Measurements from ENCODE around the gene WDR20. TPM values are rescaled to one million over a fixed set of nuclear protein-coding genes. Genes with fewer than 3 reads are reported as not detected.

WDR20 gene
- total RNA-seq, 2 experiments from 2014 or later = 40.1 to 41.2 TPM

DNA sequence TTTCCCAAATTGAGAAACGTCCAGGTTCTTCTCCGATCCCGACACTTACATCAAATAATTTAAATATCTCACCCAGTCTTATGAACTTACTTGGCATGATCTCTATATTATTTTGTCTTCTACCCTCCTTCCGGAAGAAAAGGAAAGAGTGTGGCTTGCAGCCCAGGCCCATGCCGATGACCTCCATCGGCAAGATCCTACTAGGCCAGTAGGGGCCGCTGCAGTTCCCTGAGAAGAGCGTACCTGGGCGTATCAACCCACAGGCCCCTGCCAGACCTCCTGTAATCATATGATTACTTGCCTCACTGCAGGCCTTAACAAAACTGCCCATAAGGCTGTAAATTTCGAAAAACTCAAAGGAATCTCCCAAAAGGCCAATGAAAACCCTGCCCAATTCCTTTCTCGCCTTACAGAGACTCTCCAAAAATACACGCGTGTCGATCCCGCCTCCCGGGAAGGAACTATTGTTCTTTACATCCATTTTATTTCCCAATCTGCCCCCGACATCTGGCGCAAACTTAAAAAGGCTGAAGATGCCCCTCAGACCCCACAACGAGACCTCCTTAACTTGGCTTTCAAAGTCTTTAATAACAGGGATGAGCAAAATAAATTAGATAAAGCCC, 95.7 kb downstream of the WDR20 start:
- Histone ChIP-seq H3K27ac (ENCODE audit: low read depth in 1 of 2, low read length in 2 of 2) (no peak overlapping the region), H3K4me3 (ENCODE audit: low read length) (no peak overlapping the region), H3K4me1 (ENCODE audit: insufficient read depth, low read length) (peaks cover 6% of the 10 kb centered on the region), H3K9me3 (ENCODE audit: control insufficient read depth in 1 of 2, insufficient read depth in 1 of 2, low read length in 2 of 2) (no peaks in the 10 kb centered on the region), H3K27me3 (ENCODE audit: control insufficient read depth in 1 of 2, insufficient read depth in 2 of 2, low read length in 2 of 2) (peaks cover 0 to 4% of the 10 kb centered on the region in 2 experiments), H3K36me3 (ENCODE audit: insufficient read depth, low read length) (no peaks in the 10 kb centered on the region)
- CTCF ChIA-PET = interaction anchor here (1.2 to 3.2 kb wide), 2 partner anchors 61 to 79 kb away, joined by 3 to 16 read pairs; no protein-coding TSS in a partner anchor
- peak; percentile 98 for ATAC-seq (ENCODE audit: poor library complexity)
- peak; percentile 77 for TF ChIP-seq CTCF (IDR thresholded peaks at IDR 0.05)
- intact Hi-C loops (cut with DNase I, micrococcal nuclease) = loop anchor here (1.0 to 2.0 kb wide), 2 partner anchors 79 to 281 kb away; no protein-coding TSS in a partner anchor
- H3K4me1 Mint-ChIP-seq (ENCODE audit: low read depth) = no peaks in the 10 kb centered on the region
- H3K27me3 Mint-ChIP-seq = no peaks in the 10 kb centered on the region
- no peaks in the 10 kb centered on the region for H3K9me3 Mint-ChIP-seq
- DNase-seq = peak; percentile 57 to 84 (median 68)
- no peaks in the 10 kb centered on the region for H3K36me3 Mint-ChIP-seq (ENCODE audit: low read depth)
- H3K4me3 Mint-ChIP-seq = no peak overlapping the region
- no peak overlapping the region for H3K27ac Mint-ChIP-seq
- POLR2A ChIA-PET = no interaction called here

- H3K27me3 ChIP-seq (ENCODE audit: control insufficient read depth in 1 of 2, insufficient read depth in 2 of 2, low read length in 2 of 2) = peaks cover 0 to 4% of the 10 kb centered on the region in 2 experiments
- CTCF ChIA-PET = interaction anchor here (1.2 to 3.2 kb wide), 2 partner anchors 60 to 78 kb away, joined by 3 to 16 read pairs; no protein-coding TSS in a partner anchor
- H3K4me1 ChIP-seq (ENCODE audit: insufficient read depth, low read length) = peaks cover 6% of the 10 kb centered on the region
- no peaks in the 10 kb centered on the region for H3K9me3 ChIP-seq (ENCODE audit: control insufficient read depth in 1 of 2, insufficient read depth in 1 of 2, low read length in 2 of 2)
- no peaks in the 10 kb centered on the region for H3K36me3 Mint-ChIP-seq (ENCODE audit: low read depth)
- intact Hi-C loops (cut with DNase I, micrococcal nuclease) = no loop called here
- no peaks in the 10 kb centered on the region for H3K36me3 ChIP-seq (ENCODE audit: insufficient read depth, low read length)
- H3K9me3 Mint-ChIP-seq = no peaks in the 10 kb centered on the region
- H3K4me3 Mint-ChIP-seq = no peak overlapping the region
- H3K27ac ChIP-seq (ENCODE audit: low read depth in 1 of 2, low read length in 2 of 2) = no peak overlapping the region
- POLR2A ChIA-PET = no interaction called here
- ATAC-seq (ENCODE audit: poor library complexity) (no peak), DNase-seq (no peak)
- H3K27me3 Mint-ChIP-seq = no peaks in the 10 kb centered on the region
- no peaks in the 10 kb centered on the region for H3K4me1 Mint-ChIP-seq (ENCODE audit: low read depth)
- no peak overlapping the region for H3K4me3 ChIP-seq (ENCODE audit: low read length)
- no peak for TF ChIP-seq CTCF (IDR thresholded peaks at IDR 0.05)
- no peak overlapping the region for H3K27ac Mint-ChIP-seq
These were observed 96.3 kb downstream of the WDR20 start for GRCh38 chr14:102236026-102236425.

GRCh38 chr14:102238131-102238530, 98.4 kb downstream of the WDR20 start:
- no peak overlapping the region for H3K4me3 Mint-ChIP-seq
- Histone ChIP-seq H3K27me3 (ENCODE audit: control insufficient read depth in 1 of 2, insufficient read depth in 2 of 2, low read length in 2 of 2) (peaks cover 0 to 4% of the 10 kb centered on the region in 2 experiments), H3K9me3 (ENCODE audit: control insufficient read depth in 1 of 2, insufficient read depth in 1 of 2, low read length in 2 of 2) (no peaks in the 10 kb centered on the region), H3K27ac (ENCODE audit: low read depth in 1 of 2, low read length in 2 of 2) (no peak overlapping the region), H3K36me3 (ENCODE audit: insufficient read depth, low read length) (no peaks in the 10 kb centered on the region), H3K4me3 (ENCODE audit: low read length) (no peak overlapping the region), H3K4me1 (ENCODE audit: insufficient read depth, low read length) (peaks cover 6% of the 10 kb centered on the region)
- POLR2A ChIA-PET = no interaction called here
- no peak for ATAC-seq (ENCODE audit: poor library complexity)
- H3K9me3 Mint-ChIP-seq = no peaks in the 10 kb centered on the region
- CTCF ChIA-PET = interaction anchor here (3.2 kb wide), 1 partner anchor 76 kb away, joined by 16 read pairs; no protein-coding TSS in a partner anchor
- H3K27me3 Mint-ChIP-seq = no peaks in the 10 kb centered on the region
- DNase-seq = no peak
- H3K4me1 Mint-ChIP-seq (ENCODE audit: low read depth) = no peaks in the 10 kb centered on the region
- TF ChIP-seq CTCF (IDR thresholded peaks at IDR 0.05) = no peak
- no peak overlapping the region for H3K27ac Mint-ChIP-seq
- no peaks in the 10 kb centered on the region for H3K36me3 Mint-ChIP-seq (ENCODE audit: low read depth)
- intact Hi-C loops (cut with DNase I, micrococcal nuclease) = no loop called here

All from CD4-positive, alpha-beta T cell (primary cell).